H4 (cell line): ENCODE measurements around the gene PAN3. TPM values are rescaled to one million over a fixed set of nuclear protein-coding genes. Genes with fewer than 3 reads are reported as not detected.

Experiments used
- DNase-seq: peaks from one replicate; pipeline ENCODE4 v3.0.0-alpha.2; 2015; ENCODE audit warnings: low spot score
- total RNA-seq: library from RNA; depleted of rRNA; stranded (reverse); fragments of >200 nt; shearing (Covaris generic); gene quantifications from 2 replicates; pipeline ENCODE4 v1.2.3, GENCODE V29; 2014; rRNA removed

PAN3 gene
- total RNA-seq, 1 experiment from 2014 or later = 7.4 TPM

GRCh38 chr13:28337166-28338005 is 199.0 kb downstream of the PAN3 start:
- DNase-seq = peak; percentile 22

- DNase-seq = peak; percentile 45
These were observed 199.7 kb downstream of the PAN3 start for GRCh38 chr13:28338006-28338574.

GRCh38 chr13:28338742-28339141 is 200.4 kb downstream of the PAN3 start:
- DNase-seq = no peak

- DNase-seq = no peak
These were observed 201.1 kb downstream of the PAN3 start for GRCh38 chr13:28339419-28339818.

- no peak for DNase-seq
These were observed 202.0 kb downstream of the PAN3 start for GRCh38 chr13:28340272-28340793.

GRCh38 chr13:28342251-28342650 is 203.9 kb downstream of the PAN3 start:
- DNase-seq = no peak

- no peak for DNase-seq
These were observed 205.8 kb downstream of the PAN3 start for GRCh38 chr13:28344163-28344562.

Other genes starting within 250 kb of the PAN3 start
- gene PDX1, start 218.5 kb upstream of the PAN3 start, total RNA-seq = not detected in 2 replicates
- not detected in 2 replicates for gene CDX2, start 169.2 kb upstream of the PAN3 start, total RNA-seq
- gene URAD, start 149.9 kb upstream of the PAN3 start, total RNA-seq = not detected in 2 replicates
- gene FLT3, start 38.0 kb upstream of the PAN3 start, total RNA-seq = 0.04 and 0.45 TPM in 2 replicates